DOHH2 (cell line): ENCODE measurements around the gene STON2.
"Not testable (repeated sequence)": the region's sequence is repeated elsewhere in the genome, so short reads cannot be mapped to it uniquely, and the experiment has no call there.

Experiments used
- H3F3A ChIP-seq: fragments of 200-600 bp; sonication (generic), shearing (Covaris generic); 2 replicates; pipeline ENCODE4 v1.6.0; 2016; ENCODE audit warnings: antibody characterized with exemption, mild to moderate bottlenecking; ENCODE audit not compliant: control insufficient read depth, insufficient read depth
- H3K27ac ChIP-seq: fragments of 200-600 bp; sonication (generic); 2 replicates; pipeline ENCODE4 v1.5.1; 2014; ENCODE audit warnings: low read depth, mild to moderate bottlenecking, low read length, moderate library complexity
- H3K27me3 ChIP-seq: fragments of 200-600 bp; sonication (generic); 2 replicates; pipeline ENCODE4 v1.6.1; 2014; ENCODE audit warnings: mild to moderate bottlenecking, low read length, mixed read lengths; ENCODE audit not compliant: control insufficient read depth
- H3K36me3 ChIP-seq: fragments of 200-600 bp; sonication (generic); 2 replicates; pipeline ENCODE4 v1.6.1; 2014; ENCODE audit warnings: mild to moderate bottlenecking, low read length, moderate library complexity, mixed read lengths; ENCODE audit not compliant: control insufficient read depth
- H3K4me1 ChIP-seq: fragments of 200-600 bp; sonication (generic); 2 replicates; pipeline ENCODE4 v1.6.1; 2014; ENCODE audit warnings: mild to moderate bottlenecking, low read length, mixed read lengths; ENCODE audit not compliant: control insufficient read depth
- H3K4me2 ChIP-seq: fragments of 200-600 bp; sonication (generic); 2 replicates; pipeline ENCODE4 v1.6.0; 2014; ENCODE audit warnings: mild to moderate bottlenecking, low read length, moderate library complexity
- H3K4me3 ChIP-seq: fragments of 200-600 bp; sonication (generic); 2 replicates; pipeline ENCODE4 v1.5.1; 2014; ENCODE audit warnings: mild to moderate bottlenecking, low read length, mixed read lengths
- H3K79me2 ChIP-seq: fragments of 200-600 bp; sonication (generic); 2 replicates; pipeline ENCODE4 v1.6.1; 2014; ENCODE audit warnings: mild to moderate bottlenecking, low read length, mixed read lengths; ENCODE audit not compliant: control insufficient read depth
- H3K9me2 ChIP-seq: fragments of 200-600 bp; sonication (generic); replicated peaks from 2 replicates; pipeline ENCODE4 v1.6.1; 2014; ENCODE audit warnings: mild to moderate bottlenecking, low read length, mixed read lengths; ENCODE audit not compliant: control insufficient read depth
- H3K9me3 ChIP-seq: fragments of 200-600 bp; sonication (generic); 2 replicates; pipeline ENCODE4 v1.6.1; 2014; ENCODE audit warnings: antibody characterized with exemption, low read length, mixed read lengths; ENCODE audit not compliant: control insufficient read depth, insufficient read depth
- H4K20me1 ChIP-seq: fragments of 200-600 bp; sonication (generic); 2 replicates; pipeline ENCODE4 v1.6.0; 2014; ENCODE audit warnings: low read depth, mild to moderate bottlenecking, antibody characterized with exemption, low read length, moderate library complexity; ENCODE audit not compliant: control insufficient read depth, insufficient read depth
- CTCF ChIP-seq: fragments of 200-600 bp; sonication (generic); IDR thresholded peaks from one replicate; pipeline ENCODE4 v1.5.1; 2014; ENCODE audit warnings: antibody characterized with exemption, mild to moderate bottlenecking, low read depth, low read length; ENCODE audit not compliant: poor library complexity, severe bottlenecking
- EZH2phosphoT487 ChIP-seq: fragments of 200-600 bp; sonication (generic); IDR thresholded peaks from 2 replicates; pipeline ENCODE4 v1.6.1; 2017; ENCODE audit warnings: borderline replicate concordance, mild to moderate bottlenecking, antibody characterized with exemption, low read length, moderate library complexity, mixed read lengths

Gene STON2

GRCh38 chr14:81382517-81383225 is 17.5 kb downstream of the STON2 start:
- Histone ChIP-seq H4K20me1 (no peaks in the 10 kb centered on the region), H3K27me3 (no peaks in the 10 kb centered on the region), H3K9me3 (no peaks in the 10 kb centered on the region), H3K36me3 (no peaks in the 10 kb centered on the region), H3K9me2 (no peaks in the 10 kb centered on the region), H3F3A (no peaks in the 10 kb centered on the region), H3K4me3 (no peak overlapping the region), H3K79me2 (no peaks in the 10 kb centered on the region), H3K27ac (no peak overlapping the region), H3K4me1 (peaks cover 3% of the 10 kb centered on the region; the same call in 1 of the 2 replicates), H3K4me2 (no peak overlapping the region)
- no peak for TF ChIP-seq CTCF
- TF ChIP-seq EZH2phosphoT487 = no peak

- H3K79me2 ChIP-seq, H3K4me2 ChIP-seq: not testable (repeated sequence)
Measured at GRCh38 chr14:81380009-81380408, 20.1 kb downstream of the STON2 start.

GRCh38 chr14:81371802-81372201 is 28.3 kb downstream of the STON2 start:
- Histone ChIP-seq H3K4me3 (no peak overlapping the region), H3K27ac (no peak overlapping the region), H3K4me1 (no peaks in the 10 kb centered on the region), H3K9me2 (no peaks in the 10 kb centered on the region), H3K4me2 (no peak overlapping the region), H3K27me3 (no peaks in the 10 kb centered on the region), H4K20me1 (no peaks in the 10 kb centered on the region), H3K9me3 (no peaks in the 10 kb centered on the region), H3K36me3 (no peaks in the 10 kb centered on the region), H3K79me2 (no peaks in the 10 kb centered on the region), H3F3A (no peaks in the 10 kb centered on the region)
- TF ChIP-seq EZH2phosphoT487 = no peak
- TF ChIP-seq CTCF = no peak

More at GRCh38 chr14:81380009-81380408, 20.1 kb downstream of the STON2 start:
- not testable (repeated sequence) for H3K4me3 ChIP-seq, H3K9me3 ChIP-seq, H3K4me1 ChIP-seq, H3F3A ChIP-seq, H3K27me3 ChIP-seq, H3K27ac ChIP-seq, H4K20me1 ChIP-seq, H3K9me2 ChIP-seq, H3K36me3 ChIP-seq

GRCh38 chr14:81367563-81367962 is 32.6 kb downstream of the STON2 start:
- H3K9me2 ChIP-seq = no peaks in the 10 kb centered on the region
- no peak for TF ChIP-seq CTCF
- no peak for TF ChIP-seq EZH2phosphoT487
- H4K20me1 ChIP-seq = no peaks in the 10 kb centered on the region
- no peaks in the 10 kb centered on the region for H3K36me3 ChIP-seq
- no peaks in the 10 kb centered on the region for H3K79me2 ChIP-seq
- H3K4me1 ChIP-seq = peaks cover 31% of the 10 kb centered on the region
- H3K9me3 ChIP-seq = no peaks in the 10 kb centered on the region
- H3F3A ChIP-seq = no peaks in the 10 kb centered on the region
- H3K27ac ChIP-seq = no peak overlapping the region
- H3K4me2 ChIP-seq = no peak overlapping the region
- H3K27me3 ChIP-seq = no peaks in the 10 kb centered on the region
- no peak overlapping the region for H3K4me3 ChIP-seq
